Measurements from ENCODE around the gene HDAC4.

HDAC4 gene

GRCh38 chr2:239035997-239036731, 364.7 kb downstream of the HDAC4 start:
- H3K4me3 ChIP-seq (ENCODE audit: low read length), result no peak overlapping the region
- TF ChIP-seq CTCF (conservative IDR thresholded peaks at IDR 0.05; ENCODE audit: low read length), result no peak
- no peak for DNase-seq (ENCODE audit: low read depth)

GRCh38 chr2:239035361-239035814, 365.4 kb downstream of the HDAC4 start:
- TF ChIP-seq CTCF (conservative IDR thresholded peaks at IDR 0.05; ENCODE audit: low read length), result peak; percentile 72
- no peak for DNase-seq (ENCODE audit: low read depth)
- H3K4me3 ChIP-seq (ENCODE audit: low read length), result no peak overlapping the region

- no peak overlapping the region for H3K4me3 ChIP-seq (ENCODE audit: low read length)
- DNase-seq (ENCODE audit: low read depth), result no peak
- TF ChIP-seq CTCF (conservative IDR thresholded peaks at IDR 0.05; ENCODE audit: low read length), result no peak
These were observed 366.1 kb downstream of the HDAC4 start for GRCh38 chr2:239034561-239035341.

GRCh38 chr2:239033801-239034560, 366.8 kb downstream of the HDAC4 start:
- no peak overlapping the region for H3K4me3 ChIP-seq (ENCODE audit: low read length)
- no peak for DNase-seq (ENCODE audit: low read depth)
- no peak for TF ChIP-seq CTCF (conservative IDR thresholded peaks at IDR 0.05; ENCODE audit: low read length)

- DNase-seq (ENCODE audit: low read depth), result no peak
- H3K4me3 ChIP-seq (ENCODE audit: low read length), result no peak overlapping the region
- TF ChIP-seq CTCF (conservative IDR thresholded peaks at IDR 0.05; ENCODE audit: low read length), result no peak
These were observed 370.9 kb downstream of the HDAC4 start for GRCh38 chr2:239029958-239030357.

DNA sequence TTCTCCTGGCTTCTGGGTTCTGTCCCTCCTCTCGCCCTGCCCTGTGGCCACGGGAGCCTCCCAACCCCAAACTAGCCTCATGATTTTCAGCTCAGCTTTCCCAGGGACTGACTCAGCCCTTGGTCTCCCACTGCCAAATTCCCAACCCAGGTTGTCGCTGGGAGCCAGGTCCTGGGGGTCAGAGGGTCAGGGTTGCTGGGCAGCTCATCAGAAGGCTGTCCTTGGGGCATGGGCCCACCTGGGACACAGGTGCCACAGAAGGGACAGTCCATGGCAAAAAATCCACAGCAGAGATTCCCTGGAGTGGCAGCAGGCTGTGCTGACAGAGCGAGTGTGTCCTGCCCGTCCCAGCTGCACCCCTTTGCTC, 372.6 kb downstream of the HDAC4 start:
- no peak for TF ChIP-seq CTCF (conservative IDR thresholded peaks at IDR 0.05; ENCODE audit: low read length)
- peak; percentile 26 for DNase-seq (ENCODE audit: low read depth)
- no peak overlapping the region for H3K4me3 ChIP-seq (ENCODE audit: low read length)
